ENCODE results near the gene C9. TPM values are rescaled to one million over a fixed set of nuclear protein-coding genes. Genes with fewer than 3 reads are reported as not detected.

The C9 gene
- total RNA-seq, 4 donors from 2014 or later, result not detected

DNA sequence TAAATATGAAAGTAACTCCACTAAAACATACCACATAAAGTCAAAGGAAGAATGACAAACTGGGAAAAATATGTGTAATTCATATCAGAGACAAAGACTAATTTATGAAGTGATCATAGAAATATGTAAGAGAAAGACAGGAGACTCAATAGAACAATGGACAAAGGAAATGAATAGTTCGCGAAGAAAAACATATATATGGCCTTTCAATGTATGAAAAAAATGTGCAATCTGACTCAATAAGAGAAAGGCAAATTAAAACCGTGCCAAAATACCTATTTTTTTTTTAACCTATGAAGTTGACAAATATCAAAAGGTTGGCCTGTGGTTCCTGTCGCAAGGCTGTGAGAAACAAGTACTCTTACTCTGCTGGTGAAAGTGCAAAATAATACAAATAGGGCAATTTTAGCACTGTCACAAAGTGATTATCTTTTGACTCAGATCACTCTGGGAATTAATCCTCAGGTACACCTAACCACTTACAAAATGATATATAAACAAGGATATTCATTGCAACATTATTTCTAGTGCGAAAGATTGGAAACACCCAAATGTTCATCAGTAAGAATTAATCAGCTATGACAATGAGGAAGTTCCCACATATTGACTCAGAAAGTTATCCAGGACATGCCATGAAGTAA is 3.7 kb downstream of the C9 start:
- Histone ChIP-seq H3K27ac (no peak overlapping the region), H3K9me3 (no peaks in the 10 kb centered on the region), H3K4me1 (no peaks in the 10 kb centered on the region), H3K4me3 (replicated peaks in 1 of 3) (no peak overlapping the region), H3K27me3 (no peaks in the 10 kb centered on the region), H3K36me3 (no peaks in the 10 kb centered on the region)
- intact Hi-C loops (cut with DNase I), result no loop called here
- no peak for TF ChIP-seq POLR2A (IDR thresholded peaks at IDR 0.05)
- TF ChIP-seq, protein P1, sequence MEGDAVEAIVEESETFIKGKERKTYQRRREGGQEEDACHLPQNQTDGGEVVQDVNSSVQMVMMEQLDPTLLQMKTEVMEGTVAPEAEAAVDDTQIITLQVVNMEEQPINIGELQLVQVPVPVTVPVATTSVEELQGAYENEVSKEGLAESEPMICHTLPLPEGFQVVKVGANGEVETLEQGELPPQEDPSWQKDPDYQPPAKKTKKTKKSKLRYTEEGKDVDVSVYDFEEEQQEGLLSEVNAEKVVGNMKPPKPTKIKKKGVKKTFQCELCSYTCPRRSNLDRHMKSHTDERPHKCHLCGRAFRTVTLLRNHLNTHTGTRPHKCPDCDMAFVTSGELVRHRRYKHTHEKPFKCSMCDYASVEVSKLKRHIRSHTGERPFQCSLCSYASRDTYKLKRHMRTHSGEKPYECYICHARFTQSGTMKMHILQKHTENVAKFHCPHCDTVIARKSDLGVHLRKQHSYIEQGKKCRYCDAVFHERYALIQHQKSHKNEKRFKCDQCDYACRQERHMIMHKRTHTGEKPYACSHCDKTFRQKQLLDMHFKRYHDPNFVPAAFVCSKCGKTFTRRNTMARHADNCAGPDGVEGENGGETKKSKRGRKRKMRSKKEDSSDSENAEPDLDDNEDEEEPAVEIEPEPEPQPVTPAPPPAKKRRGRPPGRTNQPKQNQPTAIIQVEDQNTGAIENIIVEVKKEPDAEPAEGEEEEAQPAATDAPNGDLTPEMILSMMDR (IDR thresholded peaks at IDR 0.05), result no peak
- DNase-seq, result no peak
- 80 to 87% methylated on average over 5 of the region's 5 CpGs for WGBS, 2 donors

- H3K27me3 ChIP-seq, result no peaks in the 10 kb centered on the region
- H3K4me1 ChIP-seq, result no peaks in the 10 kb centered on the region
- no peak for DNase-seq
- 96 to 97% methylated on average over 3 of the region's 3 CpGs for WGBS, 2 donors
- H3K27ac ChIP-seq, result no peak overlapping the region
- no peak overlapping the region for H3K4me3 ChIP-seq (replicated peaks in 1 of 3)
- no peaks in the 10 kb centered on the region for H3K9me3 ChIP-seq
- intact Hi-C loops (cut with DNase I), result no loop called here
- no peak for TF ChIP-seq POLR2A (IDR thresholded peaks at IDR 0.05)
- TF ChIP-seq, protein P1 (IDR thresholded peaks at IDR 0.05), result no peak
- no peaks in the 10 kb centered on the region for H3K36me3 ChIP-seq
Observed at GRCh38 chr5:39356263-39356662, 8.0 kb downstream of the C9 start.

DNA sequence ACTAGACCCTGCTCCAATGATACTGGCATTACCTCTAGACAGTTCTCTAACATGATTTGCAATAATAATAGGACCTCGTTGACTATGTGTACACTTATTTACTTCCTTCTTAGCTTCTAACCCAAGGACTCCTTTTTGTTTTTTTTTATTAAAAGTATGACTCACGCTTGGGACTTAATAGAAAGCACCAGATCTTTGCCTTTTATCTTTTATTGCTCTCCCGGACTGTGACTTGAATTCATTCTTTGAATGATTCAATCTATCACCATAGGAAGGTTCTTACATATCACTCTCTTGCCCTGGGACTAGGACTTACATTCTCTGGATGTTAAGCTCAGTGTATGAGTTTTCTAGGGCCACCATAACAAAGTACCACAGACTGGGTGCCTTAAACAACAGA is 9.0 kb downstream of the C9 start:
- intact Hi-C loops (cut with DNase I), result no loop called here
- H3K4me1 ChIP-seq, result no peaks in the 10 kb centered on the region
- DNase-seq, result no peak
- no peaks in the 10 kb centered on the region for H3K36me3 ChIP-seq
- WGBS, 2 donors, result 60 to 83% methylated on average over 3 of the region's 3 CpGs
- H3K27me3 ChIP-seq, result no peaks in the 10 kb centered on the region
- H3K27ac ChIP-seq, result no peak overlapping the region
- H3K4me3 ChIP-seq (replicated peaks in 1 of 3), result no peak overlapping the region
- no peaks in the 10 kb centered on the region for H3K9me3 ChIP-seq
- TF ChIP-seq, protein P1 (IDR thresholded peaks at IDR 0.05), result no peak
- no peak for TF ChIP-seq POLR2A (IDR thresholded peaks at IDR 0.05)

- intact Hi-C loops (cut with DNase I), result no loop called here
- DNase-seq, result no peak
- 48 to 64% methylated on average over 1 of the region's 1 CpG for WGBS, 2 donors
Observed at GRCh38 chr5:39353717-39354399, 10.4 kb downstream of the C9 start.

DNA sequence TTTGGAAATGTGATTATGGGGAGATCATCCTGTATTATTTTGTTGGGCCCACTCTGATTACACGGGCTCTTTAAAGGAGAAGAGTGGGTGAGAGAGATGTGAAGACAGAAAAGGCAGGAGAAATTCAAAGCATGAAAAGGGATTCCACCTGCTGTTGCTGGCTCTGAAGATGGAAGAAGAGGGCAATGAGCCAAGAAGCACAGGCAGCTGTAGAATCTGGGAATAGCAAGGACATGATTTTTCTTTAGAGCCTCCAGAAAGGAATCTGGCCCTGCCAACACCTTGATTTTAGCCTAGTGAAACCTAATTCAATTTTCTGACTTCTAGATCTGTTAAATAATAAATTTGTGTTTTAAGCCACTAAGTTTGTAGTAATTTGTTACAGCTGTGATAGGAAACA is 11.3 kb downstream of the C9 start:
- 76 to 88% methylated on average over 1 of the region's 1 CpG for WGBS, 2 donors
- H3K4me1 ChIP-seq, result no peaks in the 10 kb centered on the region
- TF ChIP-seq POLR2A (IDR thresholded peaks at IDR 0.05), result no peak
- TF ChIP-seq, protein P1 (IDR thresholded peaks at IDR 0.05), result no peak
- H3K27ac ChIP-seq, result no peak overlapping the region
- H3K27me3 ChIP-seq, result no peaks in the 10 kb centered on the region
- H3K36me3 ChIP-seq, result no peaks in the 10 kb centered on the region
- no peaks in the 10 kb centered on the region for H3K9me3 ChIP-seq
- intact Hi-C loops (cut with DNase I), result no loop called here
- DNase-seq, result no peak
- H3K4me3 ChIP-seq (replicated peaks in 1 of 3), result no peak overlapping the region

More at GRCh38 chr5:39353717-39354399, 10.4 kb downstream of the C9 start:
- Histone ChIP-seq H3K4me3 (replicated peaks in 1 of 3) (no peak overlapping the region), H3K36me3 (no peaks in the 10 kb centered on the region), H3K9me3 (no peaks in the 10 kb centered on the region), H3K27ac (no peak overlapping the region), H3K4me1 (no peaks in the 10 kb centered on the region), H3K27me3 (no peaks in the 10 kb centered on the region)
- no peak for TF ChIP-seq POLR2A (IDR thresholded peaks at IDR 0.05)
- TF ChIP-seq, protein P1 (IDR thresholded peaks at IDR 0.05), result no peak
